Endothelial cell (in vitro differentiated cells): ENCODE results near the gene HDDC3. TPM values are rescaled to one million over a fixed set of nuclear protein-coding genes. Genes with fewer than 3 reads are reported as not detected.
"Not testable (repeated sequence)": the region's sequence is repeated elsewhere in the genome, so short reads cannot be mapped to it uniquely, and the experiment has no call there.

Experiments
- DNase-seq: peaks from one replicate; pipeline ENCODE4 v3.0.0; 2021; ENCODE audit warnings: low spot score
- H3K27ac Mint-ChIP-seq: one replicate; pipeline ENCODE4 v1.8.0; 2021; ENCODE audit warnings: mixed read lengths, inconsistent platforms; ENCODE audit not compliant: unreplicated experiment
- H3K27me3 Mint-ChIP-seq: one replicate; pipeline ENCODE4 v1.8.0; 2021; ENCODE audit warnings: mild to moderate bottlenecking, moderate library complexity, mixed read lengths, inconsistent platforms; ENCODE audit not compliant: unreplicated experiment
- H3K36me3 Mint-ChIP-seq: one replicate; pipeline ENCODE4 v1.8.0; 2021; ENCODE audit warnings: mild to moderate bottlenecking, low read depth, mixed read lengths, inconsistent platforms; ENCODE audit not compliant: unreplicated experiment
- H3K4me1 Mint-ChIP-seq: one replicate; pipeline ENCODE4 v1.8.0; 2021; ENCODE audit warnings: mild to moderate bottlenecking, mixed read lengths, inconsistent platforms; ENCODE audit not compliant: unreplicated experiment
- H3K4me3 Mint-ChIP-seq: one replicate; pipeline ENCODE4 v1.8.0; 2021; ENCODE audit warnings: mild to moderate bottlenecking, mixed read lengths, inconsistent platforms; ENCODE audit not compliant: unreplicated experiment
- H3K9me3 Mint-ChIP-seq: one replicate; pipeline ENCODE4 v1.8.0; 2021; ENCODE audit warnings: mixed read lengths, inconsistent platforms; ENCODE audit not compliant: unreplicated experiment
- total RNA-seq: library from RNA; stranded (reverse); fragmentation: NEBNext Ultra II Directional; extraction: Animal tissue kit (Norgen Biotek cat#: 25700); gene quantifications from one replicate; pipeline ENCODE4 v1.2.1, GENCODE V29; 2021; ENCODE audit not compliant: unreplicated experiment
- TF ChIP-seq, protein P1 (sequence below): fragments of 200-600 bp; sonication (generic); IDR thresholded peaks from one replicate; pipeline ENCODE4 v1.5.0; 2021; ENCODE audit warnings: antibody characterized with exemption; ENCODE audit not compliant: unreplicated experiment

The HDDC3 gene
- total RNA-seq, 1 donor from 2014 or later = 14.5 TPM

DNA sequence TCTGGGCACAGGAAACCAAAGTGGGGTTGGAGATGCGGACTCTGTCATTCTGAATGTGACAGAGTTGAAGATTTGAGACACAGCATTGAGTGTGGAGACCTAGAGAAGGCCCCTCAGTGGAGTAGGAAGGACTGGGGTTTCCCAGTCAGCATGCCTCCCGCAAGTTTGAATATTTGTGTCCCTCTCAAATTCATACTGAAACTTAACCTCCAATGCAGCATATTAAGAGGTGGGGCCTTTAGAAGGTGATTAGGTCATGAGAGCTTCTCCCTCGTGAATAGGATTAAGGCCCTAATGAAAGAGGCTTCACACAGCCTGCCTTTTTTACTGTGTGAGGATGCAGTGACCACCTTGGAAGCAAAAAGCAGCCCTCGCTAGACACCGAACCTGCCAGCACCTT lies 8.0 kb downstream of the HDDC3 start:
- Mint-ChIP-seq H3K9me3 (no peaks in the 10 kb centered on the region), H3K27me3 (peaks cover 7% of the 10 kb centered on the region), H3K27ac (no peak overlapping the region), H3K4me1 (no peaks in the 10 kb centered on the region), H3K4me3 (no peak overlapping the region), H3K36me3 (peaks cover 22% of the 10 kb centered on the region)
- TF ChIP-seq, protein P1, sequence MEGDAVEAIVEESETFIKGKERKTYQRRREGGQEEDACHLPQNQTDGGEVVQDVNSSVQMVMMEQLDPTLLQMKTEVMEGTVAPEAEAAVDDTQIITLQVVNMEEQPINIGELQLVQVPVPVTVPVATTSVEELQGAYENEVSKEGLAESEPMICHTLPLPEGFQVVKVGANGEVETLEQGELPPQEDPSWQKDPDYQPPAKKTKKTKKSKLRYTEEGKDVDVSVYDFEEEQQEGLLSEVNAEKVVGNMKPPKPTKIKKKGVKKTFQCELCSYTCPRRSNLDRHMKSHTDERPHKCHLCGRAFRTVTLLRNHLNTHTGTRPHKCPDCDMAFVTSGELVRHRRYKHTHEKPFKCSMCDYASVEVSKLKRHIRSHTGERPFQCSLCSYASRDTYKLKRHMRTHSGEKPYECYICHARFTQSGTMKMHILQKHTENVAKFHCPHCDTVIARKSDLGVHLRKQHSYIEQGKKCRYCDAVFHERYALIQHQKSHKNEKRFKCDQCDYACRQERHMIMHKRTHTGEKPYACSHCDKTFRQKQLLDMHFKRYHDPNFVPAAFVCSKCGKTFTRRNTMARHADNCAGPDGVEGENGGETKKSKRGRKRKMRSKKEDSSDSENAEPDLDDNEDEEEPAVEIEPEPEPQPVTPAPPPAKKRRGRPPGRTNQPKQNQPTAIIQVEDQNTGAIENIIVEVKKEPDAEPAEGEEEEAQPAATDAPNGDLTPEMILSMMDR = no peak
- no peak for DNase-seq

DNA sequence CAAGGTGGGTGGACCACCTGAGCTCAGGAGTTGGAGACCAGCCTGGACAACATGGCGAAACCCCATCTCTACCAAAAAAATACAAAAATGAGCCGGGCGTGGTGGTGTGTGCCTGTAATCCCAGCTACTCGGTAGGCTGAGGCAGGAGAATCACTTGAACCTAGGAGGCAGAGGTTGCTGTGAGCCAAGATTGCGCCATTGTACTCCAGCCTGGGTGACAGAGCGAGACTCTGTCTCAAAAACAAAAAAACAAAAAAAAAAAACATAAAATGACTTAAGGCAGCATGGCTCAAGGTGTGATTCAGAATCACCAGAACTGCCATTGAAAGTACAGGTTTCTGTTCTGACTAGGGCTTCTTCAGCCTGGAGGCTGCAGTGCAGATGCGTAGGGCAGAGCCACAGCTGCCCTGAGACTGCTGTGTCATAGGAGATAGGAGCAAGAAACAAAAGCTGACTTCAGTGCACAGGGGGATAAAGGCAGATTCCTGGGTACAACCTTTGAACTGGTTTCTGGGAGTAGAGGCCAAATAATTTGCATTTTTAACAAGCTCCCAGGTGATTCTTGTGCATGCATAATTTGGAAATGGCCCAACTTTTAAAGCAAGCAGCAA lies 9.5 kb downstream of the HDDC3 start:
- H3K27me3 Mint-ChIP-seq, H3K9me3 Mint-ChIP-seq, H3K4me3 Mint-ChIP-seq, DNase-seq, H3K4me1 Mint-ChIP-seq, H3K27ac Mint-ChIP-seq: not testable (repeated sequence)
- H3K36me3 Mint-ChIP-seq = peaks cover 33% of the 10 kb centered on the region

DNA sequence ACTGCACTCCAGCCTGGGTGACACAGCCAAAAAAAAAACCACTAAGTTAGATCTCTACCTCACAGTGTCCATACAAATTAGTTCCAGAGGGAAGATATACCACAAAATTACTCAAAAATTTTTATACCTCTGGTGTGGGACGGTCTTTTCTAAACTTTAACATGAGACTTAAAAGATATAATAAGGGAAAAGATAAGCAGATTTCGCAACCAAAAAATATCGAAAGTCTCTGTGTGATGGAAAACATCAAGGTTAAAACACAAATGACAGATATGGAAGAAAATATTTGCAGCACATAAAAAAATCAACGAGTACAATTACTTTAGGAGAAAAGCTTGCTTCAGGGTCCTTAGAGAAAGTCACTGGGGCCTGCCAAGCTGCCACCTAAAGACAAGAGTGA lies 10.5 kb downstream of the HDDC3 start:
- DNase-seq = no peak
- Mint-ChIP-seq H3K27ac (no peak overlapping the region), H3K9me3 (no peaks in the 10 kb centered on the region), H3K27me3 (peaks cover 7% of the 10 kb centered on the region), H3K36me3 (peaks cover 41% of the 10 kb centered on the region), H3K4me3 (no peak overlapping the region), H3K4me1 (no peaks in the 10 kb centered on the region)
- TF ChIP-seq, protein P1 = no peak

DNA sequence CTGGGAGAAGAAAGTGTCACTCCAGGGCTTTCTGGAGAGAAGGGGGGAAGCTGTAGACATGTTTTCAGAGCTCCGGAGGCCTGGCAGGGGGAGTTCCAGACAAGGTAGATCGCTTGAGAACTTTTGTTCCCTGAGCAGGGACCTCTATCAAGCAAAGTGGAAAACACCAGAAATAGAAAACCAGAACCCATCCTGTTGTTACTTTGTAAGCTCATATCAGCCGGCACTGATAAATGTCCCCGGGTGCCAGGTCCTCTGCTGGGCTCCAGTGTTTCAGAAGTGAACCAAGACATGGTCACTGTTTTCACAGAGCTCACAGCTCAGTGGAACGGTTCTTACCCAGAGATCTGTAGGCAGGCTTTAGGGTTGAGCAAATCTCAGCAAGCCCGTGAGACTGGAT lies 13.5 kb downstream of the HDDC3 start:
- DNase-seq = no peak
- no peak overlapping the region for H3K4me3 Mint-ChIP-seq
- H3K4me1 Mint-ChIP-seq = no peaks in the 10 kb centered on the region
- no peaks in the 10 kb centered on the region for H3K9me3 Mint-ChIP-seq
- TF ChIP-seq, protein P1 = no peak
- H3K27ac Mint-ChIP-seq = no peak overlapping the region
- peaks cover 59% of the 10 kb centered on the region for H3K36me3 Mint-ChIP-seq
- H3K27me3 Mint-ChIP-seq = peaks cover 12% of the 10 kb centered on the region

DNA sequence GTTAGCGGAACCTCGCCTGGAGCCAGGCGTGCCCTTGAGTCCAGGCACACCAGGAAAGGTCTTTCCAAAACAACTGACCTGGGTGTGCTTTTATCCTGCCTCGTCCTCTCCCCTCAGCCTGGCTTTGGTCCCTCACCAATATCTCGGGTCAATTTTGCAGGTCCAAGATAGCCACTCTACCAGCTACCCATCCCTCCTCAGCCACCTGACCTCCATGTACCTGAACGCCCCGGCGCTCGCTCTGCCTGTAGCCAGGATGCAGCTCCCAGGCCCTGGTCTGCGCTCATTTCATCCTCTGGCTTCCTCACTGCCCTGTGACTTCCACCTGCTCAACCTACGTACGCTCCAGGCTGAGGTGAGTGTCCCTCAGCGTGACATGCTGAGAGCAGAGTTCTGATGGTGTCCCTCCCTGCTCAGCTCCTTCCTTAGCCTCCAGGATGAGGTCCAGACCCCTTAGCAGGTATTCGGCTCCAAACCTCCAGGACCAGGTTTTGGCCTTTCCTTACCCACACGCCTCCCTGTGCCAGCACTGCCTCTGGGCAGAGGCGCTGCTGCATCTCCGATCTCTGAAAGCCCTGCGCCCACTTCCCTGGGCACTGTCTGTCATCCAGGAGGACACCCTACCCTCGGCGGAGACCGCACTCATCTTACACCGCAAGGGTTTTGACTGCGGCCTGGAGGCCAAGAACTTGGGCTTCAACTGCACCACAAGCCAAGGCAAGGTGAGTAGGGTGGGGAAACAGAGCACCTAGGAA lies 14.1 kb downstream of the HDDC3 start:
- Mint-ChIP-seq H3K4me1 (no peaks in the 10 kb centered on the region), H3K36me3 (peaks cover 65% of the 10 kb centered on the region), H3K27ac (no peak overlapping the region), H3K9me3 (no peaks in the 10 kb centered on the region), H3K27me3 (peaks cover 12% of the 10 kb centered on the region), H3K4me3 (no peak overlapping the region)
- TF ChIP-seq, protein P1 = no peak
- DNase-seq = no peak
